Nephron (organoid): ENCODE measurements around the gene FGD3.

ENCODE experiments used
- H3K27ac Mint-ChIP-seq, 3 experiments: 2 replicates each; pipeline ENCODE4 v1.8.0; 2020; ENCODE audit warnings: mixed read lengths in 3 of 3, mild to moderate bottlenecking in 2 of 3, moderate library complexity in 1 of 3
- H3K27me3 Mint-ChIP-seq: 2 replicates; pipeline ENCODE4 v1.8.0; 2021; ENCODE audit warnings: low read depth, mild to moderate bottlenecking, moderate library complexity, mixed read lengths
- H3K36me3 Mint-ChIP-seq: 2 replicates; pipeline ENCODE4 v1.8.0; 2020; ENCODE audit warnings: low read depth, mixed read lengths
- H3K4me1 Mint-ChIP-seq: 2 replicates; pipeline ENCODE4 v1.8.0; 2020; ENCODE audit warnings: mixed read lengths
- H3K4me3 Mint-ChIP-seq, 3 experiments: 2 replicates each; pipeline ENCODE4 v1.8.0; 2020; ENCODE audit warnings: mild to moderate bottlenecking in 3 of 3, mixed read lengths in 3 of 3, moderate library complexity in 2 of 3
- H3K9me3 Mint-ChIP-seq: 2 replicates; pipeline ENCODE4 v1.8.0; 2020; ENCODE audit warnings: mixed read lengths
- TF ChIP-seq, protein P1 (sequence below), 3 experiments: fragments of 200-600 bp; sonication (generic); IDR thresholded peaks; one replicate each; pipeline ENCODE4 v1.5.0; 2021; ENCODE audit warnings: antibody characterized with exemption in 3 of 3; ENCODE audit not compliant: unreplicated experiment in 3 of 3

Gene FGD3

DNA sequence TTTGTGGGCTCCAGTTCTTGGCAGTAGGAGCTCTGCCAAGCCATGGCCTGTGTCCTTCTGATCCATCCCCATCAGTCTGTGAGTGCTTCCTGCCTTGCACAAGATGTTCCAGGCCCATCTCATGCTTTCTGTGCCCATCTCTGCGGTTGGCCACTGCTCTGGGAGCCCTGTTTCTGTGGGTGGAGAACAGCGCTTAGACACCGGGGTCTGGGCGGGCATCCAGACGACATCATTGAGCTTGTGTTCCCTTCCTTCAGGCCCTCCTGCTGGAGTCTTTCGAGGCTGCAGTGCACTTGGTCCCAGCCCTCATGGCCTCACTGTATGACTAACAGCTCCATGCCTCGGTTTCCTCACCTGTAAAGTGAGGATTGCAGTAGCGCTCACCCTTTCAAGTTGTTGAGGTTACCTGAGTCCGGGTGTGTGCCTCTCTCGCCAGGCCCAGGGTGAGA lies 133.8 kb downstream of the FGD3 start:
- Mint-ChIP-seq H3K27me3 (no peaks in the 10 kb centered on the region), H3K27ac (peak overlapping the region in 2 of 3 experiments; percentile 35 to 37), H3K4me3 (no peak overlapping the region), H3K4me1 (peaks cover 13% of the 10 kb centered on the region), H3K9me3 (no peaks in the 10 kb centered on the region), H3K36me3 (no peaks in the 10 kb centered on the region)
- TF ChIP-seq, protein P1, sequence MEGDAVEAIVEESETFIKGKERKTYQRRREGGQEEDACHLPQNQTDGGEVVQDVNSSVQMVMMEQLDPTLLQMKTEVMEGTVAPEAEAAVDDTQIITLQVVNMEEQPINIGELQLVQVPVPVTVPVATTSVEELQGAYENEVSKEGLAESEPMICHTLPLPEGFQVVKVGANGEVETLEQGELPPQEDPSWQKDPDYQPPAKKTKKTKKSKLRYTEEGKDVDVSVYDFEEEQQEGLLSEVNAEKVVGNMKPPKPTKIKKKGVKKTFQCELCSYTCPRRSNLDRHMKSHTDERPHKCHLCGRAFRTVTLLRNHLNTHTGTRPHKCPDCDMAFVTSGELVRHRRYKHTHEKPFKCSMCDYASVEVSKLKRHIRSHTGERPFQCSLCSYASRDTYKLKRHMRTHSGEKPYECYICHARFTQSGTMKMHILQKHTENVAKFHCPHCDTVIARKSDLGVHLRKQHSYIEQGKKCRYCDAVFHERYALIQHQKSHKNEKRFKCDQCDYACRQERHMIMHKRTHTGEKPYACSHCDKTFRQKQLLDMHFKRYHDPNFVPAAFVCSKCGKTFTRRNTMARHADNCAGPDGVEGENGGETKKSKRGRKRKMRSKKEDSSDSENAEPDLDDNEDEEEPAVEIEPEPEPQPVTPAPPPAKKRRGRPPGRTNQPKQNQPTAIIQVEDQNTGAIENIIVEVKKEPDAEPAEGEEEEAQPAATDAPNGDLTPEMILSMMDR (IDR thresholded peaks at IDR 0.05; ENCODE audit: unreplicated experiment in 3 of 3) = no peak

DNA sequence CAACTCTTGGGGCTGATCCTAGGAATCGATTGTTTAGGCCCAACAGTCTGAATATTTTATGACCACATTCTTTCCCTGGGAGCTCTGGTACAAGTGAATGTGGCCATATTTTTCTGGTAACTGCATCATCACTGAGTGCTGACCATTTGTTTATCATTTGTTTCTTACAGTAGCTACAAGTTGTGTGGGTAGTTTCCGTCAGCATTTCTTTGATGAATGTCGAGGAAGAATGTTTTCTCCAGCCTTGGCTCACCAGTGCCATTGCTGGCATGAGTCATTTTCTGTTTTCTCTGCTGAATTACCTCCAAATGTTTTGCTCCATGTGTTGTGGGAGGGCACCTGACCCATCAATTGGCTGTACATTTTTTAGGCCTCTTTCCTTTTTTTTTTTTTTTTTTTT lies 134.6 kb downstream of the FGD3 start:
- H3K27me3 Mint-ChIP-seq = no peaks in the 10 kb centered on the region
- H3K27ac Mint-ChIP-seq = no peak overlapping the region
- no peaks in the 10 kb centered on the region for H3K36me3 Mint-ChIP-seq
- peaks cover 13% of the 10 kb centered on the region for H3K4me1 Mint-ChIP-seq
- no peaks in the 10 kb centered on the region for H3K9me3 Mint-ChIP-seq
- TF ChIP-seq, protein P1 (IDR thresholded peaks at IDR 0.05; ENCODE audit: unreplicated experiment in 3 of 3) = no peak
- H3K4me3 Mint-ChIP-seq = no peak overlapping the region

DNA sequence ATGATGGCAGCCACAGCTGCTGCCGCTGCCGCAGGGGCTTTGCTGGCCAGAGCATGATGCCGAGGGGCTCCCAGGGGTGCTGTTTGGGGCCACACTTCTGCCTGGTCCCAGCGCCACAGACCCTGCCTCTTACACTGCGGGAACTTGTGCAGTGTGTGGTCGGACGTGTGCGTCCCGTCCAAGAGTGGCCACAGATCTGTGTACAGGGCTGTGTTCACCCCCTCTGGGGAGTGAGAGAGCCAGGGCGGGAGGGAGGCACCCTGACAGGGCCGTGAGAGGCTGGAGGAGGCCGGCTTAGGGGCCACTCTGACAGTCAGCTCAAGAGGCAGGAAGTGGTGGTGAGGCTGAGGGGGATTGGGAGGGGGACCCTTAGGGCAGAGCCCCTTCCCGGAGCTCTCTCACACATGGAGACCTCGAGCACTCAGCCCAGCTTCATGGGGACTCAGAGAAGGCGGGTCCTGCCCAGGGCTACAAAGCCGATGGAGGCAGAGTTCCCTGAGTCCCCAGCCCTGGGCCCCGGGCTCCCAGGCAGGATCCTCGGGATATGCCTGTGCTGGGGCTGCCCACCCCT lies 135.6 kb downstream of the FGD3 start:
- no peaks in the 10 kb centered on the region for H3K9me3 Mint-ChIP-seq
- TF ChIP-seq, protein P1 (IDR thresholded peaks at IDR 0.05; ENCODE audit: unreplicated experiment in 3 of 3) = no peak
- H3K4me3 Mint-ChIP-seq = no peak overlapping the region
- no peaks in the 10 kb centered on the region for H3K27me3 Mint-ChIP-seq
- H3K27ac Mint-ChIP-seq = no peak overlapping the region
- no peaks in the 10 kb centered on the region for H3K36me3 Mint-ChIP-seq
- H3K4me1 Mint-ChIP-seq = peaks cover 6% of the 10 kb centered on the region

DNA sequence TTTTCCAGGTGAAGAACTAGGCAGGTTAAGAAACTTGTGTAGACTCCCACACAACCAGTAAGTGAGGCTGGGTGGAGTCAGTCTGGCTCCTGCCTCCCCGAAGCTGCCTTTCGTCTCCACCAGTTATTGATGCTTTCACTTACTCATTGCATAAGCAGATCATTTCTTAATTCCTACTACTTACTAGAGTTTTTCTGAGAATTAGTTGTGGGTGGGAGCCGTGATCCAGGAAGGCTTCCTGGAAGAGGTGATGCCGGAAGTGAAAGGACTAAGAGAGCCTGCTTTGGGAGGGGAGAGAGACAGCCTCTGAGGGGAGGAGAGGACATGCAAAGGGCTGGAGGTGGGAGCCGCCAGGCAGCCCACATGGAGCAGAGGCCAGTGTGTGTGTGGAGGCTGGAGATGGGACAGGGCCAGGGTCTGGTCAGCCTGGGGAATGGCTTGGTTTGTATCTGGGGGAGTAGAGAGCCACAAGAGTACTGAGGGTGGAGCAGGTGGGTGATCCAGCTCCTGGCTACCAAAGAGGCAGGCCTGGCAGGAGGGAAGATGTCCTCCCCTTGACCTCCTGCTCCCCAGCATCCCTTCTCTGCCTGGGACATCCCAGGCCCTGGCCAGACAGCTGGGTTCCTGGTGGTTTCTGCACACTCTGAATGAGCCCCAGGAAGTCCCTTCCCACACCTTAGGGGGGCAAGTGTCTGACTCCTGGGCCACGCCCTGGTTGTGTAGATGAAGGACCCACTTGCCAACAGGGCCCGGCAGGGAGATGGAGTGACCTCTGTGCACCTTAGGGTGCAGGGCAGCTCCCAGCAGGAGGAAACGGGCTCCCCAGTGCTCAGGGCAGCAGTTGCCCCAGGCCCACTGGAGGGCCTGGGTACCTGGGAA lies 136.5 kb downstream of the FGD3 start:
- TF ChIP-seq, protein P1 (IDR thresholded peaks at IDR 0.05; ENCODE audit: unreplicated experiment in 3 of 3) = no peak
- no peaks in the 10 kb centered on the region for H3K27me3 Mint-ChIP-seq
- H3K36me3 Mint-ChIP-seq = no peaks in the 10 kb centered on the region
- H3K4me3 Mint-ChIP-seq = no peak overlapping the region
- H3K9me3 Mint-ChIP-seq = no peaks in the 10 kb centered on the region
- peaks cover 6% of the 10 kb centered on the region for H3K4me1 Mint-ChIP-seq
- H3K27ac Mint-ChIP-seq = peak overlapping the region in 2 of 3 experiments; percentile 46 to 49

DNA sequence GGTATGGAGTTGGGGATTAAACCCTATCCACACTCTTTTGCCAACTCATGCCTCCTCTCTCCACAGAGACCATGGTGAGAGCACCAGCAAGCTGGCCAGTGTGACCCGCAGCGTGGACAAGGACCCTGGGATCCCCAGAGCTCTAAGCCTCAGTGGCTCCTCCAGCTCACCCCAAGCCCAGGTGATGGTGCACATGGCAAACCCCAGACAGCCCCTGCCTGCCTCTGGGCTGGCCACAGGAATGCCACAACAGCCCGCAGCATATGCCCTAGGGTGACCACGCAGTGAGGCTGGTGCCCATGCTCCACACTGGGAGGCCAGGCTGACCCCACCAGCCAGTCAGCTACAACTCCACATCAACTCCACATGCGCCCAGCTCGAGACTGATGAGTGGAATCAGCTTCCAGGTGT lies 137.2 kb downstream of the FGD3 start:
- no peak overlapping the region for H3K27ac Mint-ChIP-seq
- no peak overlapping the region for H3K4me3 Mint-ChIP-seq
- no peaks in the 10 kb centered on the region for H3K9me3 Mint-ChIP-seq
- TF ChIP-seq, protein P1 (IDR thresholded peaks at IDR 0.05; ENCODE audit: unreplicated experiment in 3 of 3) = no peak
- H3K36me3 Mint-ChIP-seq = no peaks in the 10 kb centered on the region
- peaks cover 6% of the 10 kb centered on the region for H3K4me1 Mint-ChIP-seq
- no peaks in the 10 kb centered on the region for H3K27me3 Mint-ChIP-seq
